A375 (cell line): ENCODE data around the gene STXBP2. TPM values are rescaled to one million over a fixed set of nuclear protein-coding genes. Genes with fewer than 3 reads are reported as not detected.

ENCODE experiments used
- small RNA-seq: library from RNA; depleted of rRNA; stranded (forward); fragments of <200 nt; gene quantifications from one replicate; pipeline ENCODE3, GENCODE V24; 2014
- total RNA-seq: library from RNA; depleted of rRNA; stranded (reverse); fragments of >200 nt; shearing (Covaris generic); gene quantifications from 2 replicates; pipeline ENCODE4 v1.2.3, GENCODE V29; 2014; rRNA removed

The STXBP2 gene
- 0.05 TPM in 1 of 2 replicates, not detected in the other for total RNA-seq

GRCh38 chr19:7636691-7637373 is at the start of gene STXBP2:
TSS of gene STXBP2 (plus strand) at chr19:7637110. CDS start at chr19:7637150, 40 bp downstream.

GRCh38 chr19:7595466-7596133 is 41.3 kb upstream of the STXBP2 start, which contains the start of gene CAMSAP3:
TSS of gene CAMSAP3 (plus strand) at chr19:7595863. CDS start at chr19:7596003, 140 bp downstream.

GRCh38 chr19:7629347-7630054 is 7.4 kb upstream of the STXBP2 start, which contains the start of the genes PET100 and XAB2:
TSS of gene PET100 (plus strand) at chr19:7629793. CDS start at chr19:7629834, 41 bp downstream.
TSS of gene XAB2 (minus strand) at chr19:7629545. CDS start at chr19:7629527, 18 bp downstream.

GRCh38 chr19:7633698-7634097 is 3.2 kb upstream of the STXBP2 start, which contains the start of gene PCP2:
TSS of gene PCP2 (minus strand) at chr19:7633719. CDS start at chr19:7633457, 262 bp downstream.

GRCh38 chr19:7668842-7669241 is 31.9 kb downstream of the STXBP2 start, which contains the start of gene RETN:
TSS of gene RETN (plus strand) at chr19:7669049. CDS start at chr19:7669327, 278 bp downstream.

GRCh38 chr19:7676854-7677253 is 39.9 kb downstream of the STXBP2 start, which contains the start of gene MCEMP1:
TSS of gene MCEMP1 (plus strand) at chr19:7677090. CDS start at chr19:7677121, 31 bp downstream.

GRCh38 chr19:7680606-7681339 is 43.9 kb downstream of the STXBP2 start, which contains the start of gene TRAPPC5:
TSS of gene TRAPPC5 (plus strand) at chr19:7680833. CDS start at chr19:7682254, 1,421 bp downstream.

Small RNA genes lying within 50 kb of the gene (small RNA-seq; reads per million reads assigned to genes)
- not detected for gene MIR6792

Other genes with a start within 250 kb of the STXBP2 start
- 4.9 TPM in 2 replicates for gene PEX11G, start 148.1 kb upstream of the STXBP2 start, total RNA-seq
- 27.8 and 37.1 TPM in 2 replicates for gene ZNF358, start 121.0 kb upstream of the STXBP2 start, total RNA-seq
- gene MCOLN1, start 114.5 kb upstream of the STXBP2 start, total RNA-seq = 7.6 and 8.7 TPM in 2 replicates
- 107 TPM in 2 replicates for gene PNPLA6, start 101.4 kb upstream of the STXBP2 start, total RNA-seq
- 0.05 and 0.26 TPM in 2 replicates for gene CAMSAP3, start 41.2 kb upstream of the STXBP2 start, total RNA-seq
- 52.8 and 66.7 TPM in 2 replicates for gene XAB2, start 7.6 kb upstream of the STXBP2 start, total RNA-seq
- 60.7 and 62.6 TPM in 2 replicates for gene PET100, start 7.3 kb upstream of the STXBP2 start, total RNA-seq
- gene PCP2, start 3.4 kb upstream of the STXBP2 start, total RNA-seq = not detected in 2 replicates
- gene RETN, start 31.9 kb downstream of the STXBP2 start, total RNA-seq = not detected in 2 replicates
- 0.27 TPM in 1 of 2 replicates, not detected in the other for gene MCEMP1, start 40.0 kb downstream of the STXBP2 start, total RNA-seq
- 121 and 150 TPM in 2 replicates for gene TRAPPC5, start 43.7 kb downstream of the STXBP2 start, total RNA-seq
- gene FCER2, start 65.0 kb downstream of the STXBP2 start, total RNA-seq = 0.34 and 0.41 TPM in 2 replicates
- not detected in 2 replicates for gene CLEC4G, start 95.0 kb downstream of the STXBP2 start, total RNA-seq
- gene CD209, start 110.4 kb downstream of the STXBP2 start, total RNA-seq = not detected in 2 replicates
- not detected in 2 replicates for gene CLEC4M, start 126.1 kb downstream of the STXBP2 start, total RNA-seq
- gene EVI5L, start 193.1 kb downstream of the STXBP2 start, total RNA-seq = 14.9 and 15.4 TPM in 2 replicates
- 0.27 TPM in 1 of 2 replicates, not detected in the other for gene PRR36, start 237.3 kb downstream of the STXBP2 start, total RNA-seq